ENCODE measurements around the gene FAM13B. TPM values are rescaled to one million over a fixed set of nuclear protein-coding genes. Genes with fewer than 3 reads are reported as not detected.

The FAM13B gene
- total and polyA plus RNA-seq, 9 of the 15 experiments (the other 6 are each of a cell fraction or from before 2014, with no cell fraction given) = 2.3 to 21.6 (median 14.1) TPM

- no peak for TF ChIP-seq RERE (CRISPR knock-in tag; IDR thresholded peaks at IDR 0.05; ENCODE audit: borderline replicate concordance)
- no peak for TF ChIP-seq RFX1 (IDR thresholded peaks at IDR 0.05)
- no peak for TF ChIP-seq XRCC3 (IDR thresholded peaks at IDR 0.05)
- no peak for TF ChIP-seq ZNF232 (CRISPR knock-in tag; IDR thresholded peaks at IDR 0.05)
- peak; percentile 56 for TF ChIP-seq EP300 (IDR thresholded peaks at IDR 0.05; ENCODE audit: low read length)
- no peak for TF ChIP-seq KLF16 (IDR thresholded peaks at IDR 0.05)
- TF ChIP-seq ZNF395 (CRISPR knock-in tag; IDR thresholded peaks at IDR 0.05) = peak; percentile 39; the same call in 1 of the 2 replicates
- no peak for TF ChIP-seq NELFE (IDR thresholded peaks at IDR 0.05; ENCODE audit: insufficient read depth, insufficient read length)
- TF ChIP-seq CAMTA2 (CRISPR knock-in tag; conservative IDR thresholded peaks at IDR 0.05) = no peak
- TF ChIP-seq NFIC (IDR thresholded peaks at IDR 0.05) = no peak
- no peak for TF ChIP-seq ZNF354B (CRISPR knock-in tag; IDR thresholded peaks at IDR 0.05)
- TF ChIP-seq NEUROD1 (IDR thresholded peaks at IDR 0.05; ENCODE audit: borderline replicate concordance, low read depth, low read length, partially characterized antibody) = peak; percentile 42
- 0 out of 2 replicates have a peak, but pooled peaks have one; percentile 12 for TF ChIP-seq EP400 (IDR thresholded peaks at IDR 0.05)
- no peak; the same call in 1 of the 2 replicates for TF ChIP-seq CREB3 (tag; conservative IDR thresholded peaks at IDR 0.05; ENCODE audit: low read depth)
- no peak for TF ChIP-seq TCF7 (IDR thresholded peaks at IDR 0.05; ENCODE audit: borderline replicate concordance)
- no peak for TF ChIP-seq ZNF785 (CRISPR knock-in tag; IDR thresholded peaks at IDR 0.05)
- TF ChIP-seq ZNF644 (tag; IDR thresholded peaks at IDR 0.05; ENCODE audit: low read depth) = 0 out of 2 replicates have a peak, but pooled peaks have one; percentile 46
- TF ChIP-seq CTBP1 (IDR thresholded peaks at IDR 0.05; ENCODE audit: borderline replicate concordance) = no peak
- TF ChIP-seq TRIM24 (IDR thresholded peaks at IDR 0.05) = no peak
- no peak for TF ChIP-seq ID3 (CRISPR knock-in tag; IDR thresholded peaks at IDR 0.05)
- TF ChIP-seq ID3 (tag; IDR thresholded peaks at IDR 0.05) = no peak
- no peak for TF ChIP-seq ZNF445 (CRISPR knock-in tag; IDR thresholded peaks at IDR 0.05; ENCODE audit: low read depth)
- TF ChIP-seq STAG1 (CRISPR knock-in tag; IDR thresholded peaks at IDR 0.05; ENCODE audit: borderline replicate concordance) = no peak
Measured at GRCh38 chr5:137997726-137998213, 35.1 kb downstream of the FAM13B start (continued).
